GM23338 (cell line): Measurements from ENCODE around the gene HDAC9. TPM values are rescaled to one million over a fixed set of nuclear protein-coding genes. Genes with fewer than 3 reads are reported as not detected.

Experiments used
- ATAC-seq: fragments of 200-7000 bp; cut with Tn5 transposase; 3 replicates; pipeline ENCODE4 v1.9.1; 2020
- DNase-seq: peaks from one replicate; pipeline ENCODE4 v3.0.0-alpha.2; 2015; ENCODE audit warnings: low spot score
- H2AFZ ChIP-seq: fragments of 200-600 bp; sonication (generic); 2 replicates; pipeline ENCODE4 v1.8.0; 2016; ENCODE audit warnings: antibody characterized with exemption, mild to moderate bottlenecking, moderate library complexity
- H3F3A ChIP-seq: fragments of 200-600 bp; sonication (generic); replicated peaks from 2 replicates; pipeline ENCODE4 v1.8.0; 2017; ENCODE audit warnings: antibody characterized with exemption, mixed run types, low read depth
- H3K27ac ChIP-seq: fragments of 200-600 bp; sonication (generic); 2 replicates; pipeline ENCODE4 v1.6.1; 2016; ENCODE audit warnings: low read depth
- H3K27me3 ChIP-seq: fragments of 200-600 bp; sonication (generic); 2 replicates; pipeline ENCODE4 v1.8.0; 2016; ENCODE audit warnings: mild to moderate bottlenecking, mixed run types, moderate library complexity; ENCODE audit not compliant: insufficient read depth
- H3K36me3 ChIP-seq: fragments of 200-600 bp; sonication (generic); 2 replicates; pipeline ENCODE4 v1.8.0; 2016; ENCODE audit warnings: mild to moderate bottlenecking; ENCODE audit not compliant: insufficient read depth
- H3K4me1 ChIP-seq: fragments of 200-600 bp; sonication (generic); 2 replicates; pipeline ENCODE4 v1.8.0; 2016; ENCODE audit warnings: mild to moderate bottlenecking, moderate library complexity; ENCODE audit not compliant: insufficient read depth
- H3K4me2 ChIP-seq: fragments of 200-600 bp; sonication (generic); 2 replicates; pipeline ENCODE4 v1.7.1; 2017; ENCODE audit warnings: mixed run types
- H3K4me3 ChIP-seq: fragments of 200-600 bp; sonication (generic); 2 replicates; pipeline ENCODE4 v1.6.1; 2016; ENCODE audit warnings: mixed run types
- H3K79me2 ChIP-seq: fragments of 200-600 bp; sonication (generic); replicated peaks from 2 replicates; pipeline ENCODE4 v1.8.0; 2017; ENCODE audit warnings: mild to moderate bottlenecking; ENCODE audit not compliant: insufficient read depth
- H3K9me2 ChIP-seq: fragments of 200-600 bp; sonication (generic); 2 replicates; pipeline ENCODE4 v1.8.0; 2017; ENCODE audit not compliant: insufficient read depth
- H4K20me1 ChIP-seq: fragments of 200-600 bp; sonication (generic); replicated peaks from 2 replicates; pipeline ENCODE4 v1.8.0; 2017; ENCODE audit warnings: mild to moderate bottlenecking; ENCODE audit not compliant: insufficient read depth
- H3K27ac Mint-ChIP-seq: 2 replicates; pipeline ENCODE4 v1.8.0; 2020; ENCODE audit warnings: inconsistent platforms, mild to moderate bottlenecking, moderate library complexity, mixed read lengths
- H3K27me3 Mint-ChIP-seq: 3 replicates; pipeline ENCODE4 v1.8.0; 2022; ENCODE audit warnings: low read depth, mild to moderate bottlenecking, moderate library complexity, mixed read lengths, inconsistent platforms; ENCODE audit not compliant: insufficient read depth, poor library complexity
- H3K36me3 Mint-ChIP-seq: 3 replicates; pipeline ENCODE4 v1.8.0; 2021; ENCODE audit warnings: low read depth, mild to moderate bottlenecking, inconsistent platforms, moderate library complexity, mixed read lengths
- H3K4me1 Mint-ChIP-seq: 3 replicates; pipeline ENCODE4 v1.8.0; 2020; ENCODE audit warnings: mild to moderate bottlenecking, inconsistent platforms, mixed read lengths
- H3K4me3 Mint-ChIP-seq: 3 replicates; pipeline ENCODE4 v1.8.0; 2021; ENCODE audit warnings: moderate library complexity, mild to moderate bottlenecking, inconsistent platforms, mixed read lengths
- H3K9me3 Mint-ChIP-seq: 3 replicates; pipeline ENCODE4 v1.8.0; 2020; ENCODE audit warnings: moderate library complexity, mild to moderate bottlenecking, inconsistent platforms, mixed read lengths
- CREB1 ChIP-seq: fragments of 250-450 bp; sonication (Bioruptor Pico); IDR thresholded peaks from 2 replicates; pipeline ENCODE4 v1.5.0; 2020; ENCODE audit warnings: low read depth, mild to moderate bottlenecking, moderate library complexity
- CTCF ChIP-seq, 2 experiments: fragments of 200-600 bp in 1 of 2; sonication (generic) in 1 of 2; conservative IDR thresholded peaks; 2 replicates each; pipeline versions ENCODE4 v1.5.1 to v1.6.1; 2016 to 2017; ENCODE audit warnings: antibody characterized with exemption in 2 of 2, low read depth in 2 of 2, mild to moderate bottlenecking in 2 of 2, moderate library complexity in 1 of 2
- ETS1 ChIP-seq: IDR thresholded peaks from 2 replicates; pipeline ENCODE4 v1.6.1; 2016; ENCODE audit warnings: antibody characterized with exemption
- EZH2 ChIP-seq: fragments of 200-600 bp; sonication (generic); IDR thresholded peaks from one replicate; pipeline ENCODE4 v1.8.0; 2017; ENCODE audit warnings: antibody characterized with exemption, mild to moderate bottlenecking, low read depth; ENCODE audit not compliant: unreplicated experiment
- EZH2phosphoT487 ChIP-seq: fragments of 200-600 bp; sonication (generic); IDR thresholded peaks from one replicate; pipeline ENCODE4 v1.8.1; 2018; ENCODE audit warnings: antibody characterized with exemption; ENCODE audit not compliant: unreplicated experiment
- JUNB ChIP-seq: IDR thresholded peaks from one replicate; pipeline ENCODE4 v1.6.1; 2016; ENCODE audit warnings: antibody characterized with exemption; ENCODE audit not compliant: unreplicated experiment
- NANOG ChIP-seq: IDR thresholded peaks from 2 replicates; pipeline ENCODE4 v1.6.1; 2016; ENCODE audit warnings: antibody characterized with exemption, borderline replicate concordance
- POLR2AphosphoS5 ChIP-seq: IDR thresholded peaks from 2 replicates; pipeline ENCODE4 v1.6.1; 2016; ENCODE audit warnings: antibody characterized with exemption, low read depth
- REST ChIP-seq: IDR thresholded peaks from one replicate; pipeline ENCODE4 v1.6.1; 2018; ENCODE audit warnings: antibody characterized with exemption; ENCODE audit not compliant: unreplicated experiment
- STAT1 ChIP-seq: IDR thresholded peaks from one replicate; pipeline ENCODE4 v1.6.1; 2016; ENCODE audit warnings: antibody characterized with exemption; ENCODE audit not compliant: unreplicated experiment
- ZNF114 ChIP-seq: fragments of 250-450 bp; sonication (Bioruptor Pico); IDR thresholded peaks from 2 replicates; pipeline ENCODE4 v1.5.0; 2020; ENCODE audit warnings: mild to moderate bottlenecking, moderate library complexity
- ZNF331 ChIP-seq: fragments of 250-450 bp; sonication (Bioruptor Pico); IDR thresholded peaks from 2 replicates; pipeline ENCODE4 v1.5.0; 2020; ENCODE audit warnings: low read depth, mild to moderate bottlenecking, moderate library complexity
- polyA plus RNA-seq: library from polyadenylated mRNA; unstranded; fragments of >200 nt; fragmentation: Nextera tagmentation; extraction: Ambion mirVana; gene quantifications from 2 replicates; pipeline ENCODE4 v1.2.1, GENCODE V29; 2016
- total RNA-seq: library from RNA; depleted of rRNA; stranded (reverse); fragments of >200 nt; shearing (Covaris generic); gene quantifications from 2 replicates; pipeline ENCODE4 v1.2.3, GENCODE V29; 2014

HDAC9 gene
- total and polyA plus RNA-seq, 2 experiments from 2014 or later: 8.3 to 18.5 TPM

GRCh38 chr7:18570890-18571478 lies 75.4 kb downstream of the HDAC9 start:
- Histone ChIP-seq H3K4me3 (no peak overlapping the region), H3K36me3 (no peaks in the 10 kb centered on the region), H3K4me2 (no peak overlapping the region), H2AFZ (no peak overlapping the region), H3K4me1 (peaks cover 13% of the 10 kb centered on the region; the same call in 1 of the 2 replicates), H3K79me2 (no peaks in the 10 kb centered on the region), H4K20me1 (no peaks in the 10 kb centered on the region), H3K27me3 (no peaks in the 10 kb centered on the region), H3K9me2 (no peaks in the 10 kb centered on the region), H3K27ac (no peak overlapping the region), H3F3A (no peaks in the 10 kb centered on the region)
- Mint-ChIP-seq H3K36me3 (peaks cover 5% of the 10 kb centered on the region; the same call in 1 of the 3 replicates), H3K27ac (peak overlapping the region; percentile 32; the same call in 1 of the 2 replicates), H3K4me1 (peaks cover 16% of the 10 kb centered on the region), H3K4me3 (no peak overlapping the region), H3K9me3 (no peaks in the 10 kb centered on the region), H3K27me3 (peaks cover 2% of the 10 kb centered on the region)
- TF ChIP-seq CTCF (conservative IDR thresholded peaks at IDR 0.05; ENCODE audit: low read depth in 2 of 2) (peak; percentile 54 to 60), NANOG (no peak)
- no peak for ATAC-seq
- DNase-seq: peak; percentile 44

- no peak for DNase-seq
- no peak overlapping the region for H2AFZ ChIP-seq
- Mint-ChIP-seq H3K9me3 (no peaks in the 10 kb centered on the region), H3K27ac (no peak overlapping the region), H3K4me3 (no peak overlapping the region), H3K36me3 (peaks cover 5% of the 10 kb centered on the region; the same call in 1 of the 3 replicates), H3K4me1 (peaks cover 8% of the 10 kb centered on the region), H3K27me3 (no peaks in the 10 kb centered on the region)
- no peak overlapping the region for H3K4me2 ChIP-seq
- no peak overlapping the region for H3K27ac ChIP-seq
- H3K4me3 ChIP-seq: no peak overlapping the region
- ATAC-seq: no peak
- no peaks in the 10 kb centered on the region for H3K27me3 ChIP-seq
- TF ChIP-seq EZH2 (no peak), STAT1 (no peak), JUNB (no peak), REST (no peak), POLR2AphosphoS5 (no peak), ZNF331 (CRISPR knock-in tag) (no peak), ZNF114 (CRISPR knock-in tag) (no peak), CREB1 (no peak), EZH2phosphoT487 (no peak), ETS1 (no peak), CTCF (conservative IDR thresholded peaks at IDR 0.05; ENCODE audit: low read depth in 2 of 2) (no peak)
- no peaks in the 10 kb centered on the region for H3F3A ChIP-seq
- H4K20me1 ChIP-seq: no peaks in the 10 kb centered on the region
- H3K4me1 ChIP-seq: peaks cover 2% of the 10 kb centered on the region; the same call in 1 of the 2 replicates
- H3K36me3 ChIP-seq: no peaks in the 10 kb centered on the region
- H3K9me2 ChIP-seq: no peaks in the 10 kb centered on the region
- H3K79me2 ChIP-seq: no peaks in the 10 kb centered on the region
Measured at GRCh38 chr7:18572154-18572553, 76.6 kb downstream of the HDAC9 start.
